NCI-H2107 treated with DMSO at 0.1 percent for 48 hours (cell line): Measurements from ENCODE around the gene FAM229A.

Experiments used
- DNase-seq: peaks from one replicate; lab custom pipeline; 2025; ENCODE audit not compliant: unreplicated experiment; lab: John Stamatoyannopoulos, UW

The FAM229A gene

DNA sequence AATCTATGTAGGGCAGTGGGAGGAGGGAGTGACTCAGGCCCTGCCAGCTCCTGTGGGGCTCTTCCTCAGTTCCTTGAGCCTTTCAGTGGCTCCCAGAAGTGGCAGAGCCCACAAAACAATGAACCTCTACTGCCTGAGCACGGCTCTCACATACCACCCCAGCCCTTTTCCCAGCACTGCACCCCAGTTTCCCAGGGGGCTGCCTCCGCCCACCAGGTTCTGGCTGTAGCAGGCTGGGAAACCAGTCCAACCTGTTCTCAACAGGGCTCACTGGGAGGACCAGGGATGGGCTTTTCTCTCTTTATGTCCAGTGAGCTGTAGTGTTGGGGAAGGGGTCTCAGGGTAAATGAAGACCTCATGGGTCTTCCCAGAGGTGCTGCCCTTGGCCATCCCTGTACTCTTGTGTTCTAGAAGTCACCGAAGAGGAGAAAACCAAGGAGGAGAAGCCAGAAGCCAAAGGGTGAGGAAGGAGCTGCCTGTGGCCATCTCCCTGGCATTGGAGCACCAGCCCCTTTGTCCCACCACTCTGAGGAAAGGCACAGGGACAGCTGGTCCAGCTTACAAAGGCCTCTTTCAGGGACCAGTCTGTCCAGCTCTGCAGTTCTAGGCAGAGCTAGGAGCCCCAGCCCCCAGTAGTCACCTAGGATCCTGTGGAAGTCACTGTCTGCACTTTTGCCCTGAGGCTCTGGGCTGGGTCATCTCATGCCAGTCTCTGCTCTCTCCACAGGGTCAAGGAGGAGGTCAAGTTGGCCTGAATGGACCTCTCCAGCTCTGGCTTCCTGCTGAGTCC, 29.8 kb downstream of the FAM229A start:
- DNase-seq: no peak

GRCh38 chr1:32331549-32331948, 30.7 kb downstream of the FAM229A start:
- no peak for DNase-seq

DNA sequence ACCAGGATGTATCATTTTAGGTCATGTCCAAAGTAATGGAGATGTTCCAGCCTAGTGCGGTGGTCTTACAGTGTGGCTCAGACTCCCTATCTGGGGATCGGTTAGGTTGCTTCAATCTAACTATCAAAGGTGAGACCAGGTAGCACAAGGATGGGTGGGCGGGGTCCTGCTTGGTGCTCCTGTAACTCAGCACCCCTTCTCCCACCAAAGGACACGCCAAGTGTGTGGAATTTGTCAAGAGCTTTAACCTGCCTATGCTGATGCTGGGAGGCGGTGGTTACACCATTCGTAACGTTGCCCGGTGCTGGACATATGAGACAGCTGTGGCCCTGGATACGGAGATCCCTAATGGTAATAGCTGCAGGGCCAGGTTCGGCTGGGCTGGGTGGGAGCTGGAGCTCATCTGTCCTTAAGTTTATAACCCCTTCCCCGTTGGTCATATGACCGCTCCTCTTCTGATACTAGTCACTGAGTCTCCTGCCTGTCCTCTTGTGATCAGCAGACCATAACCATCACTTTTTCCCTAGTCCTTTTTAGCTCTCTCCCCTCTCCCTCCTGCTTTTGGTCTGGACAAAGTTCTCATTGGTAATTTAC, 31.6 kb downstream of the FAM229A start:
- no peak for DNase-seq

DNA sequence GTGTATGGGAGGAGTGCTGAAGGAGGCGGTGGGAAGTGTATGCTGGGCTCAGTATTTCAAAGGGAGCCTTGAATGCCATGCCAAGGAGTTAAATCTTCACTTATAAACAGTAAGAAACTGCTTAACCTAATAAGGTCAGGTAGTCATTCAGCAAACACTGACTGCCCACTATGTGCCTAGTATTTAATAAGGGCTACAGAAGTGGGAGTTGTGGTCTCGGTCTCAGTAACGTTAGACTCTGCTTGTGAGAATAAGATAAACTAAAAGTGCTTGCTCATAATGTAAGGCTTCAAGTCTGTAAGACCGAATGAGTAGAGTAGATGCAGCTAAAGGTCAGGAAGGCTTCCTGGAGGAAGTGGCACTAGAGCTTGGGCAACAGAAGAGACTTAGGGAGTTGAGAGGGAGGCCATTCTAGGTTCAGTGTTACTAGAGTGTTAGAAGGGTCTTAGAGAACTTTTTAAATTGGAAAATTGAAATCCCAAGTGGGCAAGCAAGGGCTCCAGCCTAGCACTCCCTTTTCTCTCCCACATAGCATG, 32.3 kb downstream of the FAM229A start:
- DNase-seq: no peak

GRCh38 chr1:32327204-32327603, 35.1 kb downstream of the FAM229A start:
- no peak for DNase-seq

DNA sequence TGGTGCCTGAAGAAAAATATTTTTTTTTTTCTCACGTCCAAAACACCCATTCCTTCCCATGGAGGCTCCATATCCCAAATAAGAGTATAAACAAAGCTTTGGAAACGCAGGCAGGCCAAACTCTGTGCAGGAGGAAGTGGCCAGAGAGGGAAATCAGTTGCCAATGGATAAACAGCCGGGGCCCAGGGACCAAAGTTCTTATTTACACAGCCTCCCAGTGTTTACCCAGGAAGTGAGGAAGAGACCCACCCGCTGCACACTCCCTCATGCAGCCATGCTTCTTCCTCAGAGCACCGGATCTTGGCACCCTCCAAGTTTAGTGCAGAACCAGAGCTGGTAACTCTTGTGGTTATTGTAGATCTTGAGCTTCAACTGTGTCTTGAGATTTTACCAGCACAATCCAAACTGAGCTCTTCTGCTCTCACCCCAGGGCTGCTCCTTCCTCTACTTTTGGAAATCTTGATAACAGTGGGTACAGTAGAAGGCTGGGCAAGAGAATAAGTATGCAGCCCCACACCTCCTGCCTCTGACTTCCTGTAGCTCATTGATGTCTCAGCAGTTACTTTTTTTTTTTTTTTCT, 40.5 kb downstream of the FAM229A start:
- no peak for DNase-seq

DNA sequence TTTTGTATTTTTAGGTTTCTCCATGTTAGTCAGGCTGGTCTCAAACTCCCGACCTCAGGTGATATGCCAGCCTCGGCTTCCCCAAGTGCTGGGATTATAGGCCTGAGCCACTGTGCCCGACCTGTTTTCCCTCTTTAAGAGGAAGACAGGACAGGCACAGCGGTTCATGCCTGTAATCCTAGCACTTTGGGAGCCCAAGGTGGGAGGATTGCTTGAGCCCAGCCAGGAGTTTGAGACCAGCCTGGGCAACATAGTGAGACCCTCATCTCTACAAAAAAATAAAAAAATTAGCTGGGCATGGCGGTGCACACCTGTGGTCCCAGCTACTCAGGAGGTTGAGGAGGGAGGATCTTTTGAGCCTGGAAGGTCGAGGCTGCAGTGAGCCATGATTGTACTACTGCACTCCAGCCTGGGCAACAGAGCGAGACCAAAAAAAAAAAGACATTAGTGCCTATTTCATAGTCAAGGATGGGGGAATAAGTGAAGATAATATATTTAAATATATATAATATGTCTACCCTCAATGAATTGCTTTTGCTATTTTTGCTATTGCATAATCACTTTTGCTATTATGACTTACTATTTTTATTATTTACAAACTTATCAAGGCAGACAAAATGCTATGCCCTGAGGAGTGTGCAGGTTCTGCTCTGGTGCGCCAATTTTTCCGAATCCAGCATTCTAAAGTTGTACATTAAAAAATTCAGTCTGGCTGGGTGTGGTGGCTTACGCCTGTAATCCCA, 44.0 kb downstream of the FAM229A start:
- no peak for DNase-seq

- no peak for DNase-seq
These were observed 45.4 kb downstream of the FAM229A start for GRCh38 chr1:32316903-32317277.

DNA sequence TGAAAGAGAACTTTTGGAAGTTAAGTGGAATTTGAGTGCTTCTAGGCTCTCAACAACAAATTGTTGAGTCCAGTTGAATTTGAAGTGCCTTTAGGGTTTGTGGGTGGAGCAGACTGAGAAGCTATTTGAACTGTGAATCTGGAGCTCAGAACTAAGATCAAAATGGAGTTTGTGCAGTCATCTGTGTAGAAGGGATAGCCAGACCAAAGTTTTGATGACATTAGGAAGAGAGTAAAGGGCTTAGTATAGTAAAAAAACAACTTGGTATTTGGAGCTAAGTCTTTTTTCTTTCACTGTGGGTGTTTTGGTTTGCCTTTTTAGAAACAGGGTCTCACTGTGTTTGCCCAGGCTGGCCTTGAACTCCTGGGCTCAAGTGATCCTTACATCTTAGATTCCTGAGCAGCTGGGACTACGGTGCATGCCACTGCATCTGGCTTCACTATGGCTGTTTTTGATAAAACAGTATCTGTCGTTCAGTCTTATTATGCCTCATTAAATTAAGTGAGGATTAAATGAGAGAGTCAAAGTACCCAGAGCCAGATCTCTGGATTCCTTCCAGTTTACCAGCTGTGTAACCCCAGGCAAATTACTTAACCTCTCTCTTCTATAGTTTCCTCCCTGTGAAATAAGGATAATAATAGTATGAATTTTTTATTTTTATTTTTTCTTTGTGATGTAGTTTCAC, 50.4 kb downstream of the FAM229A start:
- peak; percentile 66 for DNase-seq
